Activated naive CD4-positive, alpha-beta T cell treated with anti-CD3 and anti-CD28 coated beads, Interleukin-2, amount 50 U/mL, for 72 hours (primary cell): ENCODE measurements around the gene IMMP2L. TPM values are rescaled to one million over a fixed set of nuclear protein-coding genes. Genes with fewer than 3 reads are reported as not detected.
"Not testable (repeated sequence)": the region's sequence is repeated elsewhere in the genome, so short reads cannot be mapped to it uniquely, and the experiment has no call there.

Source experiments
- ATAC-seq, 2 donors: fragments of 150-1000 bp; cut with Tn5 transposase; 2 replicates each; pipeline ENCODE4 v1.10.0; 2021; ENCODE audit warnings: mild to moderate bottlenecking in 2 of 2, moderate library complexity in 2 of 2
- DNase-seq, 2 donors: peaks; one replicate each; pipeline ENCODE4 v3.0.0; 2021 to 2022; ENCODE audit warnings: low spot score in 2 of 2
- H3K27ac Mint-ChIP-seq, 2 donors: one replicate each; pipeline ENCODE4 v1.8.0; 2022; ENCODE audit warnings: mild to moderate bottlenecking in 2 of 2, mixed read lengths in 2 of 2
- H3K36me3 Mint-ChIP-seq, 2 donors: one replicate each; pipeline ENCODE4 v1.8.0; 2022; ENCODE audit warnings: mixed read lengths in 2 of 2
- H3K9me3 Mint-ChIP-seq, 2 donors: one replicate each; pipeline ENCODE4 v1.8.0; 2022; ENCODE audit warnings: mixed read lengths in 2 of 2
- total RNA-seq, 2 donors: library from RNA; stranded (reverse); gene quantifications; one replicate each; pipeline ENCODE4 v1.2.3, GENCODE V29; 2022

Gene IMMP2L
- total RNA-seq: 10 to 100 TPM; 11.8 to 18.2 TPM

DNA sequence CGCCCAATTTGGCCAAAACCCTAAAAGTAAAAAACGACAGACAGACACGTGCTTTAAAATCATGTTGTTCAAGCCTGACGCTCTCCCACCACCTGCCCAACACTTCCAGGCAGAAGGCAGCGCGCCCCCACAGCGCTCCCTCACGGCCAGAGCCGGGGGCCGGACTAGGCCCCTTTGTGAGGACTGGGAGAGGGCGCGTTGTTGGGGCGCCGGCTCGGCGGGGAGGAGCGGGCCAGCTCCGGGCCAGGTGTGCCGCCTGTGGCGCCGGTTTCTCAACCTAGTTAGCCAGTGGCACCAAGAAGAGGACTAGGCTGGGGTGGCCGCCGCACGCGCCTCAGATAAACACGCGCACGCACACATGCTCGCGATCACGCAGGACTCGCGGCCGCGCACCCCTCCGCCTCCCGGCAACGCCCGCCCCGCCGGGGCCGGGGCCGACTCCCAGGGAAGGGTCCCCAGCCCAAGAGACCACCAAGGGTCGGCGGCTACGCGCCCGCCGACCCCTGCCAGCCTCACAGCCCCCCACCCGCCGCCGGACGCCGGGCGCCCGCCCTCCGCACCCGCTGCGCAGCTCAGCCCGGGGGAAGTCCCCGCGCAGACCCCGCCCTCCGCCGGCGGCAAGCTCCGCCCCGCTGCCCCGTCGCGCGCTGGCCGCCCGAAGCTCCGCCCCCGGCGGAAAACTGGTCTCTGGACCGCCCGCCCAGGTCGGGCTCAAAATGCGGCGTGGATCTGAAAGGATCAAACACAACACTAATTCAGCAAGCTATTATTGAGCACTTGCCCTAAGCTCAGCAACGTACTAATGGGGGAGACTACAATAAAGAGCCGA lies at the start of gene IMMP2L:
IMMP2L (minus strand) TSS at position 589 of the 829 bp plus-strand sequence.
- peaks cover 0 to 4% of the 10 kb centered on the region in 2 donors for H3K9me3 Mint-ChIP-seq
- ATAC-seq (peak; percentile 93 to 97), DNase-seq (peak; percentile 89 to 95)
- H3K27ac Mint-ChIP-seq: peak within 1 kb of the TSS; percentile 88 to 90
- peaks cover 11 to 20% of the 10 kb centered on the region in 2 donors for H3K36me3 Mint-ChIP-seq

GRCh38 chr7:111609483-111610254 lies 47.4 kb upstream of the IMMP2L start:
- DNase-seq, H3K9me3 Mint-ChIP-seq, ATAC-seq, H3K27ac Mint-ChIP-seq, H3K36me3 Mint-ChIP-seq: not testable (repeated sequence)

DNA sequence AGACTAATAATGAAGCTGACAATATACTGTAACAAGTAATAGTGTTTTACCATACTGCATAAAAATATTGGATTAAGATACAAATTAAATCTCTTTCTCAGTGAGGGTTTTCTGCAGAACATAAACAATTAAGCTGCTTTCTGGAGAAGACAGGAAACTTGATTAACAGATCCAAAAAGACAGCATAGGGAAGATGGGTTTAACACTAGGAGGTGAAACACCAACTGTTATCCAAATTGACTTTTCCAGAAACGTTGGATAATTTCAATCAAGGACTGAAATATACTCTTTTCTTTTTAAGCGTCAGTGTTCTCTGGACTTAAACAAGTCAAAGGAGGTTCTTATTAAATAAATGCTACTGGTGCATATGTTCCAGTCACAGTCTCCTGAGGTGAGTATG lies 45.3 kb upstream of the IMMP2L start:
- H3K27ac Mint-ChIP-seq: no peak overlapping the region
- H3K9me3 Mint-ChIP-seq: no peaks in the 10 kb centered on the region
- no peaks in the 10 kb centered on the region for H3K36me3 Mint-ChIP-seq
- ATAC-seq: no peak
- no peak for DNase-seq

DNA sequence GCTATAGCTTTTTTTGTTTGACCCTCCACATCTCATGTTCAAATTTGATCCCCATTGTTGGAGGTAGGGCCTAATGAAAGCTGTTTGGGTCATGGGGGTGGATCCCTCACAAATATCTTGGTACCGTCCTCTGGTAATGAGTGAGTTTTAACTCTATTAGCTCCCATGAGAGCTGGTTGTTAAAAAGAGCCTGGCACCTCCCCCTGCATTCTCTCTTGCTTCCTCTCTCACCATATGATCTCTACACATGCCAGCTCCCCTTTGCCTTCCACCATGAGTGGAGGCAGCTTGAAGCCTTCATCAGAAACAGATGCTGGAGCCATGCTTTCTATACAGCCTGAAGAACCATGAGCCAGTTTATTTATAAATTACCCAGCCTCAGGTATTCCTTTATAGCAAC lies 43.0 kb upstream of the IMMP2L start:
- H3K9me3 Mint-ChIP-seq: peaks cover 0 to 5% of the 10 kb centered on the region in 2 donors
- ATAC-seq (no peak), DNase-seq (no peak)
- no peak overlapping the region for H3K27ac Mint-ChIP-seq
- H3K36me3 Mint-ChIP-seq: no peaks in the 10 kb centered on the region

- Mint-ChIP-seq H3K27ac (no peak overlapping the region), H3K36me3 (peaks cover 0 to 10% of the 10 kb centered on the region in 2 donors), H3K9me3 (peaks cover 4 to 9% of the 10 kb centered on the region in 2 donors)
- DNase-seq (no peak), ATAC-seq (no peak)
These were observed 37.8 kb upstream of the IMMP2L start for GRCh38 chr7:111600091-111600490.

DNA sequence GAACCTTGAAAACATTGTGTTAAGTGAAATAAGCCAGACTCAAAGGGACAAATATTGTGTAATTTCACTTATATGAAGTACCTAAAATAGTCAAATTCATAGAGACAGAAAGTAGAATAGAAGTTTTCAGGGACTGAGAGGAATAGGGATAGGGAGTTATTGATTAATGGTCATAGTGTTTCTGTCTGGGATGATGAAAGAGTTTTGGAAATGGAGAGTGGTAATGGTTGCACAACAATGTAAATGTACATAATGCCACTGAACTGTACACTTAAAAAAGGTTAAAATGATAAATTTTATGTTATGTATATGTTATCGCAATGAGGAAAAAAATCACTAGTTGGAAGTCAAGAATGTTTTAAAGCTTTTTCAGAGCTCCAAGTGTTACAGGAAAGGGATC lies 33.5 kb upstream of the IMMP2L start:
- H3K27ac Mint-ChIP-seq: no peak overlapping the region
- no peak for ATAC-seq
- peaks cover 0 to 10% of the 10 kb centered on the region in 2 donors for H3K36me3 Mint-ChIP-seq
- H3K9me3 Mint-ChIP-seq: peaks cover 4% of the 10 kb centered on the region in 2 donors
- DNase-seq: no peak

DNA sequence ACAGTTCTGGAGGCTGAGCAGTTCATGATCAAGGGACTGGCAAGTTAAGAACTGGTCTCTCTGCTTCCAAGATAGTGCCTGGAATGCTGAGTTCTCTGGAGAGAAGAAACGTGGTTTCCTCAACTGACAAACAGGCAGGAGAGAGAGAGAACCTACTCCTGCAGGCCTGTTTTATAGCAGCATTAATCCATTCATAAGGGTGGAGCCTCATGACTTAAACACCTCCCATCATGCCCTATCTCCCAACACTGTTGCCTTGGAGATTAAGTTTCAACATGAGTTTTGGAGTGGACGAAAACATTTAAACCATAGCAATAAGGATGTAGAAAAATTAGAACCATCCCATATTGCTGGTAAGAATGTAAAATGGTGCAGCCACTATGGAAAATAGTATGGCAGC lies 32.3 kb upstream of the IMMP2L start:
- Mint-ChIP-seq H3K9me3 (peaks cover 4% of the 10 kb centered on the region in 2 donors), H3K36me3 (peaks cover 0 to 10% of the 10 kb centered on the region in 2 donors), H3K27ac (no peak overlapping the region)
- DNase-seq: no peak
- no peak for ATAC-seq

DNA sequence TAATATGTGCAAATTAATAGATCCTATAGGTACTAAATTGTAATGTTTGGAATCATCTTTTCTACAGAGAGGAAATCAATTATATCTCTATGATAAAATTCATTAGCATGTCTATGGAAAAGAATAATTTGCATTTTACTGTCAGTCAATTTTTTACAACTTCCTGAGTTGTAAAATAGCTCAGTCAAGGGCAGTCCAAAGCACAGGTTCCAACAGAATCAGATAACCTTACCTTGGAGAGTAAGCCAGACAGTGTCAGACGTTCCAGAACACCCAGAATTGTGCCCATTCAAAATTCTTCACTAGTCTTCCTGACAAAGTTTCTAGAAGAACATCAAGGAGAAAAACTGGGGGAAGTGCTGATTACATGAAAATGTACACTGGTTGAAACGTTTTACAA lies 31.1 kb upstream of the IMMP2L start:
- no peak overlapping the region for H3K27ac Mint-ChIP-seq
- DNase-seq (no peak), ATAC-seq (no peak)
- H3K9me3 Mint-ChIP-seq: peaks cover 4% of the 10 kb centered on the region in 2 donors
- peaks cover 0 to 10% of the 10 kb centered on the region in 2 donors for H3K36me3 Mint-ChIP-seq

- ATAC-seq (no peak), DNase-seq (no peak)
- Mint-ChIP-seq H3K9me3 (no peaks in the 10 kb centered on the region), H3K36me3 (no peaks in the 10 kb centered on the region), H3K27ac (no peak overlapping the region)
These were observed 25.8 kb upstream of the IMMP2L start for GRCh38 chr7:111588065-111588433.

GRCh38 chr7:111587410-111588064 lies 25.2 kb upstream of the IMMP2L start:
- Mint-ChIP-seq H3K27ac (no peak overlapping the region), H3K9me3 (peaks cover 0 to 1% of the 10 kb centered on the region in 2 donors), H3K36me3 (no peaks in the 10 kb centered on the region)
- no peak for DNase-seq
- ATAC-seq: no peak

- H3K27ac Mint-ChIP-seq: no peak overlapping the region
- ATAC-seq: no peak
- peaks cover 0 to 5% of the 10 kb centered on the region in 2 donors for H3K9me3 Mint-ChIP-seq
- DNase-seq: no peak
- H3K36me3 Mint-ChIP-seq: no peaks in the 10 kb centered on the region
These were observed 24.6 kb upstream of the IMMP2L start for GRCh38 chr7:111586711-111587409.

GRCh38 chr7:111581784-111582488 lies 19.6 kb upstream of the IMMP2L start:
- H3K36me3 Mint-ChIP-seq, ATAC-seq, H3K27ac Mint-ChIP-seq, DNase-seq: not testable (repeated sequence)
- H3K9me3 Mint-ChIP-seq: peaks cover 12 to 16% of the 10 kb centered on the region in 2 donors

DNA sequence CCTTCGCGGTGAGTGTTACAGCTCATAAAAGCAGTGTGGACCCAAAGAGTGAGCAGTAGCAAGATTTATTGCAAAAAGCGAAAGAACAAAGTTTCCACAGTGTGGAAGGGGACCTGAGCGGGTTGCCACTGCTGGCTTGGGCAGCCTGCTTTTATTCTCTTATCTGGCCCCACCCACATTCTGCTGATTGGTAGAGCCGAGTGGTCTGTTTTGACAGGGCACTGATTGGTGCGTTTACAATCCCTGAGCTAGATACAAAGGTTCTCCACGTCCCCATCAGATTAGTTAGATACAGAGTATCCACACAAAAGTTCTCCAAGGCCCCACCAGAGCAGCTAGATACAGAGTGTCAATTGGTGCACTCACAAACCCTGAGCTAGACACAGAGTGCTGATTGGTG lies 18.9 kb upstream of the IMMP2L start:
- Mint-ChIP-seq H3K36me3 (peaks cover 6 to 11% of the 10 kb centered on the region in 2 donors), H3K9me3 (peaks cover 13 to 16% of the 10 kb centered on the region in 2 donors)
- H3K27ac Mint-ChIP-seq, DNase-seq, ATAC-seq: not testable (repeated sequence)

DNA sequence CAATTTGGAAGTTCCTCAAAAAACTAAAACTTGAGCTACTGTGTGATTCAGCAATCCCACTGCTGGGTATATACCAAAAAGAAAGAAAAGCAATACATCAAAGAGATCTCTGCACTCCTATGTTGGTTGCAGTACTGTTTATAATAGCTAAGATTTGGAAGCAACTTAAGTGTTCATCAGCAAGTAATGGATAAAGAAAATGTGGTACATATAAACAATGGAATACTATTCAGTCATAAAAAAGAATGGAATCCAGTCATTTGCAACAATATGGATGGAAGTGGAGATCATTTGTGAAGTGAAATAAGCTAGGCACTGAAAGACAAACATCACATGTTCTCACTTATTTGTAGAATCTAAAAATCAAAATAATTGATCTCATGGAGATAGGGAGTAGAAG lies 16.5 kb upstream of the IMMP2L start:
- H3K36me3 Mint-ChIP-seq: peaks cover 6 to 12% of the 10 kb centered on the region in 2 donors
- no peak for DNase-seq
- H3K27ac Mint-ChIP-seq: no peak overlapping the region
- H3K9me3 Mint-ChIP-seq: peaks cover 13 to 16% of the 10 kb centered on the region in 2 donors
- ATAC-seq: no peak

DNA sequence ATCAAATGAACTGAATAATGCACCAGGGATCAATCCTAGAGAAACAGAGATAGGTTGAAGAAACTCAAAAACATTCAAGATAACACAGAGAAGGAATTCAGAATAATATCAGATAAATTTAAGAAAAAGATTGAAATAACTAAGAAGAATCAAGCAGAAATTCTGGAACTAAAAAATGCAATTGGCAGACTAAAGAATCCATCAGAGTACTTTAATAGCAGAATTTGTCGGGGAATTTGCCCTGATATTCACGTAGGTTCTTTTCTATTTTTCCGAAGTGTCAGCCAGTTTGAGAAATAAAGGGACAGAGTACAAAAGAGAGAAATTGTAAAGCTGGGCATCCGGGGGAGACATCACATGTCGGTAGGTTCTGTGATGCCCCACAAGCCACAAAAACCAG lies 9.4 kb upstream of the IMMP2L start:
- H3K36me3 Mint-ChIP-seq: peaks cover 11 to 13% of the 10 kb centered on the region in 2 donors
- peaks cover 11 to 14% of the 10 kb centered on the region in 2 donors for H3K9me3 Mint-ChIP-seq
- no peak overlapping the region for H3K27ac Mint-ChIP-seq
- no peak for ATAC-seq
- no peak for DNase-seq
